ENCODE data around the gene ING4.

The ING4 gene

DNA sequence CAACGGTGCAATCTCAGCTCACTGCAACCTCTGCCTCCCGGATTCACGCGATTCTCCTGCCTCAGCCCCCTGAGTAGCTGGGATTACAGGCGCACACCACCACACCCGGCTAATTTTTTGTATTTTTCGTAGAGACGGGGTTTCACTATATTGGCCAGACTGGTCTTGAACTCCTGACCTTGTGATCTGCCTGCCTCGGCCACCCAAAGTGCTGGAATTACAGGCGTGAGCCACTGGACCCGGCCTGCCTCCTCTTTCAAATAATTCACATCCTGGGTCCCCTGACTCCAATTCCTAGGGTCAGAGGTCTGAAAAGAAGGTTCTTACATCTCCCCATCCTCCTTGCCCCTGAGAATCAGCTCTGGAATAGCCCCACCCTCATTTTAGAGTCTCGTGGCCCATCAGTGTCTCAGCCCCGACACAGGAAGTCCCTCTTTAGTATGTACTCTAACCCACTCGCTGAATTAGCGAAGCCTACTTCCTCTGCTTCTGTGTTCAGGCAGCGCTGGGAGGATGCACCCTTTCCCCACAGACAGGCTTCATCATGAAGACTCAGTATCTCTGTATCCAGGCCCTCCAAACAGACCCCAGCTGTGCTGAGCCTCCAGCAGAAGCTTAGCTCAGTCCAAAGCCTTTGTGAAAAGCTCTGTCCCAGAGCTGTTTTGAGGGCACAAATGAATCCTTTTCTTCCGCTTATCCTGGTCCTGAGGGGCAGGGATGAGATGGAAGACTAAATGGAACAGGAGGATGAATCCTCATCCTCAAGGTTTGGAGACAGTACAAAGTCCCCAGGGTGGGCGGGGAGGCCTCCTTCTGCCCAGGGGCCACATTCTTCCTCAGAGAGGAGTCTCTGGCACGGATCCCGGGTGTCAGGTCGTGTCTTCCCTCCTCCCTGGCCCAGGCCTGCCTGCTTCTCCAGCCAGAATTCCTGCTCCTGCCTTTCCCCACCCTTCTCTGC is 30.6 kb downstream of the ING4 start:
- peak; percentile 61 for ATAC-seq
- TF ChIP-seq CSDC2 (CRISPR knock-in tag; IDR thresholded peaks at IDR 0.05) (no peak), ISL1 (CRISPR knock-in tag; IDR thresholded peaks at IDR 0.05) (no peak), GLIS3 (CRISPR knock-in tag; IDR thresholded peaks at IDR 0.05) (no peak), BACH2 (CRISPR knock-in tag; IDR thresholded peaks at IDR 0.05; ENCODE audit: borderline replicate concordance) (no peak), ZFP30 (CRISPR knock-in tag; IDR thresholded peaks at IDR 0.05) (no peak), ARNTL (CRISPR knock-in tag; IDR thresholded peaks at IDR 0.05; ENCODE audit: borderline replicate concordance, low read depth) (no peak), PPARA (CRISPR knock-in tag; IDR thresholded peaks at IDR 0.05; ENCODE audit: borderline replicate concordance) (no peak), ZFP3 (CRISPR knock-in tag; IDR thresholded peaks at IDR 0.05) (no peak), ZNF70 (CRISPR knock-in tag; IDR thresholded peaks at IDR 0.05) (no peak), ZC3H10 (CRISPR knock-in tag; IDR thresholded peaks at IDR 0.05) (no peak)
- TF ChIP-seq, protein P1, sequence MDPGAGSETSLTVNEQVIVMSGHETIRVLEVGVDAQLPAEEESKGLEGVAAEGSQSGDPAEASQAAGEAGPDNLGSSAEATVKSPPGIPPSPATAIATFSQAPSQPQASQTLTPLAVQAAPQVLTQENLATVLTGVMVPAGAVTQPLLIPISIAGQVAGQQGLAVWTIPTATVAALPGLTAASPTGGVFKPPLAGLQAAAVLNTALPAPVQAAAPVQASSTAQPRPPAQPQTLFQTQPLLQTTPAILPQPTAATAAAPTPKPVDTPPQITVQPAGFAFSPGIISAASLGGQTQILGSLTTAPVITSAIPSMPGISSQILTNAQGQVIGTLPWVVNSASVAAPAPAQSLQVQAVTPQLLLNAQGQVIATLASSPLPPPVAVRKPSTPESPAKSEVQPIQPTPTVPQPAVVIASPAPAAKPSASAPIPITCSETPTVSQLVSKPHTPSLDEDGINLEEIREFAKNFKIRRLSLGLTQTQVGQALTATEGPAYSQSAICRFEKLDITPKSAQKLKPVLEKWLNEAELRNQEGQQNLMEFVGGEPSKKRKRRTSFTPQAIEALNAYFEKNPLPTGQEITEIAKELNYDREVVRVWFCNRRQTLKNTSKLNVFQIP (CRISPR knock-in tag; IDR thresholded peaks at IDR 0.05; ENCODE audit: borderline replicate concordance, low read depth) = no peak
- TF ChIP-seq, protein P2, sequence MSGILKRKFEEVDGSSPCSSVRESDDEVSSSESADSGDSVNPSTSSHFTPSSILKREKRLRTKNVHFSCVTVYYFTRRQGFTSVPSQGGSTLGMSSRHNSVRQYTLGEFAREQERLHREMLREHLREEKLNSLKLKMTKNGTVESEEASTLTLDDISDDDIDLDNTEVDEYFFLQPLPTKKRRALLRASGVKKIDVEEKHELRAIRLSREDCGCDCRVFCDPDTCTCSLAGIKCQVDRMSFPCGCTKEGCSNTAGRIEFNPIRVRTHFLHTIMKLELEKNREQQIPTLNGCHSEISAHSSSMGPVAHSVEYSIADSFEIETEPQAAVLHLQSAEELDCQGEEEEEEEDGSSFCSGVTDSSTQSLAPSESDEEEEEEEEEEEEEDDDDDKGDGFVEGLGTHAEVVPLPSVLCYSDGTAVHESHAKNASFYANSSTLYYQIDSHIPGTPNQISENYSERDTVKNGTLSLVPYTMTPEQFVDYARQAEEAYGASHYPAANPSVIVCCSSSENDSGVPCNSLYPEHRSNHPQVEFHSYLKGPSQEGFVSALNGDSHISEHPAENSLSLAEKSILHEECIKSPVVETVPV (CRISPR knock-in tag; IDR thresholded peaks at IDR 0.05) = no peak
- TF ChIP-seq, protein P3, sequence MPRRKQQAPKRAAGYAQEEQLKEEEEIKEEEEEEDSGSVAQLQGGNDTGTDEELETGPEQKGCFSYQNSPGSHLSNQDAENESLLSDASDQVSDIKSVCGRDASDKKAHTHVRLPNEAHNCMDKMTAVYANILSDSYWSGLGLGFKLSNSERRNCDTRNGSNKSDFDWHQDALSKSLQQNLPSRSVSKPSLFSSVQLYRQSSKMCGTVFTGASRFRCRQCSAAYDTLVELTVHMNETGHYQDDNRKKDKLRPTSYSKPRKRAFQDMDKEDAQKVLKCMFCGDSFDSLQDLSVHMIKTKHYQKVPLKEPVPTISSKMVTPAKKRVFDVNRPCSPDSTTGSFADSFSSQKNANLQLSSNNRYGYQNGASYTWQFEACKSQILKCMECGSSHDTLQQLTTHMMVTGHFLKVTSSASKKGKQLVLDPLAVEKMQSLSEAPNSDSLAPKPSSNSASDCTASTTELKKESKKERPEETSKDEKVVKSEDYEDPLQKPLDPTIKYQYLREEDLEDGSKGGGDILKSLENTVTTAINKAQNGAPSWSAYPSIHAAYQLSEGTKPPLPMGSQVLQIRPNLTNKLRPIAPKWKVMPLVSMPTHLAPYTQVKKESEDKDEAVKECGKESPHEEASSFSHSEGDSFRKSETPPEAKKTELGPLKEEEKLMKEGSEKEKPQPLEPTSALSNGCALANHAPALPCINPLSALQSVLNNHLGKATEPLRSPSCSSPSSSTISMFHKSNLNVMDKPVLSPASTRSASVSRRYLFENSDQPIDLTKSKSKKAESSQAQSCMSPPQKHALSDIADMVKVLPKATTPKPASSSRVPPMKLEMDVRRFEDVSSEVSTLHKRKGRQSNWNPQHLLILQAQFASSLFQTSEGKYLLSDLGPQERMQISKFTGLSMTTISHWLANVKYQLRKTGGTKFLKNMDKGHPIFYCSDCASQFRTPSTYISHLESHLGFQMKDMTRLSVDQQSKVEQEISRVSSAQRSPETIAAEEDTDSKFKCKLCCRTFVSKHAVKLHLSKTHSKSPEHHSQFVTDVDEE (CRISPR knock-in tag; IDR thresholded peaks at IDR 0.05) = no peak

DNA sequence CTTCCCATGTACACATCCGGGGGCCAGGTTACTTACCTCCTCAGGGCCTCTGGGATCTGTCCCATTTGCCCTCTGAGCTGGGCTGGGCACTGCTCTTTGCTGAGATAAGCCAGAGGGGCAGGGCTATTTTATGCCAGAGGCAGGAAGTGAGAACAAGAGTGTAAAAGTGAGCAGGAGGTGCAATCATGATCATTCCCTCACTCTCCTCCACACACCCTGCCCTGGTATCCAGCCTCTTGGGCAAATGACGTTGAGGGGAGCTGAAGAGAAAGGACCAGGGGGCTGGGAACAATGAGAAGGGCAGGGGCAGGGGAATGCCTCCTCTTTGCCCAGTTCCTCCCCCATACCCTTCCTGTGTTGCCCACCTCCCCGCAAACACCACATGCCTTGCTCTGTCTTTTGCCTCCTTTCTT is 31.4 kb downstream of the ING4 start:
- no peak for ATAC-seq
- TF ChIP-seq, protein P2 (CRISPR knock-in tag; IDR thresholded peaks at IDR 0.05) = no peak
- TF ChIP-seq ZFP3 (CRISPR knock-in tag; IDR thresholded peaks at IDR 0.05) = no peak
- TF ChIP-seq GLIS3 (CRISPR knock-in tag; IDR thresholded peaks at IDR 0.05) = no peak
- TF ChIP-seq, protein P4, sequence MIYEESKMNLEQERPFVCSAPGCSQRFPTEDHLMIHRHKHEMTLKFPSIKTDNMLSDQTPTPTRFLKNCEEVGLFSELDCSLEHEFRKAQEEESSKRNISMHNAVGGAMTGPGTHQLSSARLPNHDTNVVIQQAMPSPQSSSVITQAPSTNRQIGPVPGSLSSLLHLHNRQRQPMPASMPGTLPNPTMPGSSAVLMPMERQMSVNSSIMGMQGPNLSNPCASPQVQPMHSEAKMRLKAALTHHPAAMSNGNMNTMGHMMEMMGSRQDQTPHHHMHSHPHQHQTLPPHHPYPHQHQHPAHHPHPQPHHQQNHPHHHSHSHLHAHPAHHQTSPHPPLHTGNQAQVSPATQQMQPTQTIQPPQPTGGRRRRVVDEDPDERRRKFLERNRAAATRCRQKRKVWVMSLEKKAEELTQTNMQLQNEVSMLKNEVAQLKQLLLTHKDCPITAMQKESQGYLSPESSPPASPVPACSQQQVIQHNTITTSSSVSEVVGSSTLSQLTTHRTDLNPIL (CRISPR knock-in tag; IDR thresholded peaks at IDR 0.05; ENCODE audit: low read depth) = no peak
- TF ChIP-seq SNAI2 (CRISPR knock-in tag; IDR thresholded peaks at IDR 0.05) = no peak
- no peak for TF ChIP-seq RARB (CRISPR knock-in tag; IDR thresholded peaks at IDR 0.05)

DNA sequence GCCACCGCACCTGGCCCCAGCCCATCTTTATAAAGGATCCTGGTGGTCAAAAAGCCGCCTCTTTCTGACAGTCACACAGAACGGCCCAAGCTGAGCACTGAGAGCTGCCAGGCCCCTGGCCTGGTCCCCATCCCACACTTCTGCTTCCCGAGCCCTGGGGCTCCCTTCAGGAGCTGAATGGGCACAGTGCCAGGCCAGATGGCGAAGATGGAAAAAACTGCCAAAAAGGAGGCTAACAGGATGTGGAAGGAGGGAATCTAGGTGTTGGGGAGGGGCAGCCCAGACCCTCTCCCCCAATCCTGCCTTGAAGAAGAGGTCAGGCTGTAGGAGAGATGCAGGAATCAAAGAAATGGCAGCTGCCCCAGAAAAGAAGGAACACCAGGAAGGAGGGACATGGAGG is 32.2 kb downstream of the ING4 start:
- TF ChIP-seq CSDC2 (CRISPR knock-in tag; IDR thresholded peaks at IDR 0.05) (no peak), TCF4 (CRISPR knock-in tag; IDR thresholded peaks at IDR 0.05; ENCODE audit: borderline replicate concordance) (peak; percentile 61; the same call in 1 of the 2 replicates)

DNA sequence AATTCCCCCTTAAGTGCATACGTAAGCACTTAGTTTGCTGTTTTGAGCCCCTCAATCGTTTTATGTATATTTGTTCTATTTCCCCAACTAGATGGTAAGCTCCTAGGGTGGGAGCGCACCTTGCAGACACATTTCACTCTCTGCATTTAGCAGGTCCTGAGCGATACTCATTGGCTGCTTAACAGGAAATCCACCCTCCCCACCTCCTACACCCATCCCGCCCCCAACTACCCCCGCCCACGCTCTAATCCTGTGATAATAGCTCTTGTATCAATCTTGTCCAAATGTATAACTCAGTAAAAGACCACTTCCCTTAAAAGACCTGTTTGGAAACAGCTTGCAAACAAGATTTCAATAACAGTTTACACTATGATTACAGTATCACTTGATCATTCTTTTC is 35.3 kb downstream of the ING4 start:
- ATAC-seq = no peak
- TF ChIP-seq, protein P4 (CRISPR knock-in tag; IDR thresholded peaks at IDR 0.05; ENCODE audit: low read depth) = no peak
- TF ChIP-seq GLIS3 (CRISPR knock-in tag; IDR thresholded peaks at IDR 0.05) = no peak
- no peak for TF ChIP-seq TOX (CRISPR knock-in tag; IDR thresholded peaks at IDR 0.05; ENCODE audit: borderline replicate concordance)
- no peak for TF ChIP-seq ZNF70 (CRISPR knock-in tag; IDR thresholded peaks at IDR 0.05)
- no peak for TF ChIP-seq BACH2 (CRISPR knock-in tag; IDR thresholded peaks at IDR 0.05; ENCODE audit: borderline replicate concordance)
- TF ChIP-seq, protein P5, sequence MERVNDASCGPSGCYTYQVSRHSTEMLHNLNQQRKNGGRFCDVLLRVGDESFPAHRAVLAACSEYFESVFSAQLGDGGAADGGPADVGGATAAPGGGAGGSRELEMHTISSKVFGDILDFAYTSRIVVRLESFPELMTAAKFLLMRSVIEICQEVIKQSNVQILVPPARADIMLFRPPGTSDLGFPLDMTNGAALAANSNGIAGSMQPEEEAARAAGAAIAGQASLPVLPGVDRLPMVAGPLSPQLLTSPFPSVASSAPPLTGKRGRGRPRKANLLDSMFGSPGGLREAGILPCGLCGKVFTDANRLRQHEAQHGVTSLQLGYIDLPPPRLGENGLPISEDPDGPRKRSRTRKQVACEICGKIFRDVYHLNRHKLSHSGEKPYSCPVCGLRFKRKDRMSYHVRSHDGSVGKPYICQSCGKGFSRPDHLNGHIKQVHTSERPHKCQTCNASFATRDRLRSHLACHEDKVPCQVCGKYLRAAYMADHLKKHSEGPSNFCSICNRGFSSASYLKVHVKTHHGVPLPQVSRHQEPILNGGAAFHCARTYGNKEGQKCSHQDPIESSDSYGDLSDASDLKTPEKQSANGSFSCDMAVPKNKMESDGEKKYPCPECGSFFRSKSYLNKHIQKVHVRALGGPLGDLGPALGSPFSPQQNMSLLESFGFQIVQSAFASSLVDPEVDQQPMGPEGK (CRISPR knock-in tag; IDR thresholded peaks at IDR 0.05; ENCODE audit: borderline replicate concordance) = no peak
- no peak for TF ChIP-seq ZC3H10 (CRISPR knock-in tag; IDR thresholded peaks at IDR 0.05)
- TF ChIP-seq ZNF8 (CRISPR knock-in tag; IDR thresholded peaks at IDR 0.05) = no peak
- no peak for TF ChIP-seq ZNF565 (CRISPR knock-in tag; conservative IDR thresholded peaks at IDR 0.05; ENCODE audit: low read depth)

More for the DNA sequence above, 32.2 kb downstream of the ING4 start:
- no peak for ATAC-seq

Measured in SK-N-SH treated with all-trans-retinoic acid at 6 μM for 48 hours (cell line).